HepG2 (cell line): ENCODE data around the gene PNMA8C. TPM values are rescaled to one million over a fixed set of nuclear protein-coding genes. Genes with fewer than 3 reads are reported as not detected.

Source experiments
- BCL6 ChIP-seq: IDR thresholded peaks from 2 replicates; pipeline ENCODE4 v1.6.1; 2016; ENCODE audit warnings: missing genetic modification reagents, missing compliant biosample characterization
- JUND ChIP-seq: sonication (generic); formaldehyde crosslinking; IDR thresholded peaks from 2 replicates; pipeline ENCODE4 v1.8.0; 2022; ENCODE audit warnings: mild to moderate bottlenecking, missing genetic modification reagents
- KMT2A ChIP-seq: sonication (generic); formaldehyde crosslinking; IDR thresholded peaks from 2 replicates; pipeline ENCODE4 v1.4.0; 2020; ENCODE audit warnings: missing genetic modification reagents
- LCORL ChIP-seq, 2 experiments: fragments of 450-650 bp in 1 of 2; sonication (generic) in 1 of 2; formaldehyde crosslinking in 1 of 2; IDR thresholded peaks; 2 replicates each; pipeline versions ENCODE4 v1.5.0 to v1.6.1; 2017 to 2020; ENCODE audit warnings: antibody characterized with exemption in 1 of 2, missing genetic modification reagents in 1 of 2
- MAF1 ChIP-seq: sonication (generic); formaldehyde crosslinking; IDR thresholded peaks from 2 replicates; pipeline ENCODE4 v1.5.0; 2020; ENCODE audit warnings: missing genetic modification reagents, borderline replicate concordance
- MXI1 ChIP-seq: IDR thresholded peaks from 3 replicates; pipeline ENCODE4 v1.6.1; 2012; ENCODE audit warnings: low read depth, low read length, inconsistent platforms, borderline replicate concordance
- NCOA2 ChIP-seq: sonication (generic); formaldehyde crosslinking; IDR thresholded peaks from 2 replicates; pipeline ENCODE4 v1.8.0; 2022; ENCODE audit warnings: inconsistent platforms
- POLR2A ChIP-seq, 2 experiments: IDR thresholded peaks; 2 replicates each; pipeline ENCODE4 v1.6.1; 2011; ENCODE audit warnings: low read depth in 2 of 2, low read length in 2 of 2, mild to moderate bottlenecking in 1 of 2, moderate library complexity in 1 of 2; ENCODE audit not compliant: insufficient read depth in 1 of 2
- SCMH1 ChIP-seq: sonication (generic); formaldehyde crosslinking; IDR thresholded peaks from 2 replicates; pipeline ENCODE4 v1.9.0; 2021; ENCODE audit warnings: missing genetic modification reagents, mild to moderate bottlenecking, borderline replicate concordance
- SOX6 ChIP-seq, 2 experiments: fragments of 450-650 bp in 1 of 2; sonication (generic) in 1 of 2; formaldehyde crosslinking in 1 of 2; IDR thresholded peaks; 2 replicates each; pipeline versions ENCODE4 v1.4.0 to v1.6.1; 2017 to 2020; ENCODE audit warnings: antibody characterized with exemption in 1 of 2, mild to moderate bottlenecking in 1 of 2, missing genetic modification reagents in 1 of 2
- SRSF1 ChIP-seq: fragments of 200-400 bp; formaldehyde crosslinking; optimal IDR thresholded peaks from 2 replicates; pipeline ENCODE3; 2017; ENCODE audit warnings: mild to moderate bottlenecking, low read depth, low read length, moderate library complexity
- ZBTB42 ChIP-seq: sonication (generic); formaldehyde crosslinking; IDR thresholded peaks from 2 replicates; pipeline ENCODE4 v1.5.0; 2020; ENCODE audit warnings: mild to moderate bottlenecking, missing genetic modification reagents
- ZIK1 ChIP-seq: sonication (generic); formaldehyde crosslinking; IDR thresholded peaks from 2 replicates; pipeline ENCODE4 v1.5.0; 2020; ENCODE audit warnings: mild to moderate bottlenecking, low read depth, missing genetic modification reagents, borderline replicate concordance
- ZNF354B ChIP-seq: sonication (generic); formaldehyde crosslinking; IDR thresholded peaks from 2 replicates; pipeline ENCODE4 v1.8.0; 2022; ENCODE audit warnings: mild to moderate bottlenecking, missing genetic modification reagents
- ZNF790 ChIP-seq: sonication (generic); formaldehyde crosslinking; IDR thresholded peaks from 2 replicates; pipeline ENCODE4 v1.8.0; 2022; ENCODE audit warnings: missing genetic modification reagents, mild to moderate bottlenecking, borderline replicate concordance
- polyA plus RNA-seq, 8 experiments: library from polyadenylated mRNA; depleted of rRNA in 3 of 8; stranded (reverse) in 7 of 8; unstranded in 1 of 8; fragments of >200 nt; fragmentation: Illumina TruSeq in 4 of 8; extraction: Trizol in 4 of 8; gene quantifications; 2 replicates each; pipeline versions ENCODE4 v1.2.1 to v1.2.3, GENCODE V29; 2011 to 2016; ENCODE audit warnings: low read depth in 4 of 8, missing spikeins in 1 of 8, mixed read lengths in 1 of 8; ENCODE audit not compliant: insufficient read depth in 1 of 8
- total RNA-seq, 5 experiments: library from RNA; depleted of rRNA; stranded (reverse); fragments of >200 nt; fragmentation: Illumina TruSeq; extraction: Trizol; gene quantifications; 2 replicates each; pipeline ENCODE4 v1.2.3, GENCODE V29; 2016; ENCODE audit warnings: low read depth in 1 of 5
- TF ChIP-seq, protein P1 (sequence below): sonication (generic); formaldehyde crosslinking; IDR thresholded peaks from 2 replicates; pipeline ENCODE4 v1.4.0; 2020; ENCODE audit warnings: mild to moderate bottlenecking, missing genetic modification reagents
- TF ChIP-seq, protein P2 (sequence below): sonication (generic); formaldehyde crosslinking; IDR thresholded peaks from 2 replicates; pipeline ENCODE4 v1.5.1; 2020; ENCODE audit warnings: missing genetic modification reagents, mild to moderate bottlenecking, borderline replicate concordance
- TF ChIP-seq, protein P3 (sequence below): sonication (generic); formaldehyde crosslinking; IDR thresholded peaks from 2 replicates; pipeline ENCODE4 v1.5.0; 2020; ENCODE audit warnings: mild to moderate bottlenecking, missing genetic modification reagents, borderline replicate concordance
- TF ChIP-seq, protein P4 (sequence below): sonication (generic); formaldehyde crosslinking; IDR thresholded peaks from 2 replicates; pipeline ENCODE4 v1.5.0; 2020; ENCODE audit warnings: missing genetic modification reagents
- TF ChIP-seq, protein P5 (sequence below): sonication (generic); formaldehyde crosslinking; IDR thresholded peaks from 2 replicates; pipeline ENCODE4 v1.4.0; 2020; ENCODE audit warnings: missing genetic modification reagents
- TF ChIP-seq, protein P6 (sequence below): IDR thresholded peaks from 2 replicates; pipeline ENCODE4 v1.6.1; 2012; ENCODE audit warnings: low read depth, low read length, improper control_type of control experiment

PNMA8C gene
- total and polyA plus RNA-seq, 2 of the 13 experiments (the other 11 are each of a cell fraction or from before 2014, with no cell fraction given), result not detected

DNA sequence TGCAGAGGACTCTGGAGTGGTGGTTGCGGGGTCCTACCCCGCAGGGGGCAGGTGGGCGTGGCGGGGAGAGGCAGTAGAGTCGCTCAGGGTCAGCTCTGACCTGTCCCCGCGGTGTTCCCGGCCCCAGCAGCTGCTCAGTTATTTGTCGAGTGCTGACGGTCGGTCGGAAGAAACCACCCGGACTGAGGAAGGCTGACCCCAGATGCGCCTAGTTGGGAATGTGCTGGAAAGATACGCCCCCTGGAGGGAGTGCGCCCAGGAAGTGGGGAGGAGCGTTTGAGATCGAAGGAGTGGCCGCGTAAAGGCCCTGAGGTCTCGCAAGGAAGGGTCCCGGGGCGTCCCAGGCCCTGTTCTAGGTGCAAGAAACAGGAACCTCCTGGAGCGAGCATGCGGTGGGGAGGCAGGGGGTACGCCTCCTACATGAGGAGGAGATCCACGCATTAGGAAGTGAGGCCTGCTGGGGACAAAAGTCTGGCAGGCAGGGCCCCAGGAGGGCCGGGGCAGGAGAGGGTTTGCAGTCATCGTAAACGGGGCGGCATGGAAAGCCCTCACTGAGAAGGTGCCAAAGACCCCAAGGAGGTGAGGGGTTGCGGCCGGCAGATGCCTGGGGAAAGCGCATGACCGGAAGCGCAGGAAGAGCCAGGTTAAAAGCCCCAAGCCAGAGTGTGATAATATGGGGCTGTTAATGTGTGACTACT is 24.5 kb downstream of the PNMA8C start (continued):
- TF ChIP-seq SRSF1 (peak; percentile 93), POLR2A (IDR thresholded peaks at IDR 0.05; ENCODE audit: insufficient read depth in 1 of 2, low read depth in 2 of 2, low read length in 2 of 2) (peak in 1 of 2 experiments; percentile 48; a peak in 1 of 4 replicates), KMT2A (CRISPR knock-in tag) (peak; percentile 54), LCORL (IDR thresholded peaks at IDR 0.05) (no peak), LCORL (CRISPR knock-in tag; IDR thresholded peaks at IDR 0.05) (0 out of 2 replicates have a peak, but pooled peaks have one; percentile 49), ZIK1 (CRISPR knock-in tag) (no peak), JUND (CRISPR knock-in tag) (no peak), ZBTB42 (CRISPR knock-in tag) (no peak; the same call in 1 of the 2 replicates), MXI1 (no peak), ZNF790 (CRISPR knock-in tag) (no peak), SCMH1 (CRISPR knock-in tag) (no peak), BCL6 (CRISPR knock-in tag) (no peak; the same call in 1 of the 2 replicates), NCOA2 (CRISPR knock-in tag) (no peak), MAF1 (CRISPR knock-in tag) (0 out of 2 replicates have a peak, but pooled peaks have one; percentile 68), SOX6 (IDR thresholded peaks at IDR 0.05) (no peak), SOX6 (CRISPR knock-in tag; IDR thresholded peaks at IDR 0.05) (no peak; the same call in 1 of the 2 replicates), ZNF354B (CRISPR knock-in tag) (no peak)
- TF ChIP-seq, protein P1, sequence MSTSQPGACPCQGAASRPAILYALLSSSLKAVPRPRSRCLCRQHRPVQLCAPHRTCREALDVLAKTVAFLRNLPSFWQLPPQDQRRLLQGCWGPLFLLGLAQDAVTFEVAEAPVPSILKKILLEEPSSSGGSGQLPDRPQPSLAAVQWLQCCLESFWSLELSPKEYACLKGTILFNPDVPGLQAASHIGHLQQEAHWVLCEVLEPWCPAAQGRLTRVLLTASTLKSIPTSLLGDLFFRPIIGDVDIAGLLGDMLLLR, result no peak
- TF ChIP-seq, protein P2, sequence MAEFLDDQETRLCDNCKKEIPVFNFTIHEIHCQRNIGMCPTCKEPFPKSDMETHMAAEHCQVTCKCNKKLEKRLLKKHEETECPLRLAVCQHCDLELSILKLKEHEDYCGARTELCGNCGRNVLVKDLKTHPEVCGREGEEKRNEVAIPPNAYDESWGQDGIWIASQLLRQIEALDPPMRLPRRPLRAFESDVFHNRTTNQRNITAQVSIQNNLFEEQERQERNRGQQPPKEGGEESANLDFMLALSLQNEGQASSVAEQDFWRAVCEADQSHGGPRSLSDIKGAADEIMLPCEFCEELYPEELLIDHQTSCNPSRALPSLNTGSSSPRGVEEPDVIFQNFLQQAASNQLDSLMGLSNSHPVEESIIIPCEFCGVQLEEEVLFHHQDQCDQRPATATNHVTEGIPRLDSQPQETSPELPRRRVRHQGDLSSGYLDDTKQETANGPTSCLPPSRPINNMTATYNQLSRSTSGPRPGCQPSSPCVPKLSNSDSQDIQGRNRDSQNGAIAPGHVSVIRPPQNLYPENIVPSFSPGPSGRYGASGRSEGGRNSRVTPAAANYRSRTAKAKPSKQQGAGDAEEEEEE (CRISPR knock-in tag), result peak; percentile 35; the same call in 1 of the 2 replicates
- TF ChIP-seq, protein P3, sequence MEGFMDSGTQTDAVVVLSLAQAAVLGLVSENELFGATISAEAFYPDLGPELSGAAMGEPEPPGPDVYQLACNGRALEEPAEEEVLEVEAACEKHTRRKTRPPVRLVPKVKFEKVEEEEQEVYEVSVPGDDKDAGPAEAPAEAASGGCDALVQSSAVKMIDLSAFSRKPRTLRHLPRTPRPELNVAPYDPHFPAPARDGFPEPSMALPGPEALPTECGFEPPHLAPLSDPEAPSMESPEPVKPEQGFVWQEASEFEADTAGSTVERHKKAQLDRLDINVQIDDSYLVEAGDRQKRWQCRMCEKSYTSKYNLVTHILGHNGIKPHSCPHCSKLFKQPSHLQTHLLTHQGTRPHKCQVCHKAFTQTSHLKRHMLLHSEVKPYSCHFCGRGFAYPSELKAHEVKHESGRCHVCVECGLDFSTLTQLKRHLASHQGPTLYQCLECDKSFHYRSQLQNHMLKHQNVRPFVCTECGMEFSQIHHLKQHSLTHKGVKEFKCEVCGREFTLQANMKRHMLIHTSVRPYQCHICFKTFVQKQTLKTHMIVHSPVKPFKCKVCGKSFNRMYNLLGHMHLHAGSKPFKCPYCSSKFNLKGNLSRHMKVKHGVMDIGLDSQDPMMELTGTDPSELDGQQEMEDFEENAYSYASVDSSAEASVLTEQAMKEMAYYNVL (CRISPR knock-in tag), result peak; percentile 85; the same call in 1 of the 2 replicates
- TF ChIP-seq, protein P4, sequence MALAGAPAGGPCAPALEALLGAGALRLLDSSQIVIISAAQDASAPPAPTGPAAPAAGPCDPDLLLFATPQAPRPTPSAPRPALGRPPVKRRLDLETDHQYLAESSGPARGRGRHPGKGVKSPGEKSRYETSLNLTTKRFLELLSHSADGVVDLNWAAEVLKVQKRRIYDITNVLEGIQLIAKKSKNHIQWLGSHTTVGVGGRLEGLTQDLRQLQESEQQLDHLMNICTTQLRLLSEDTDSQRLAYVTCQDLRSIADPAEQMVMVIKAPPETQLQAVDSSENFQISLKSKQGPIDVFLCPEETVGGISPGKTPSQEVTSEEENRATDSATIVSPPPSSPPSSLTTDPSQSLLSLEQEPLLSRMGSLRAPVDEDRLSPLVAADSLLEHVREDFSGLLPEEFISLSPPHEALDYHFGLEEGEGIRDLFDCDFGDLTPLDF (CRISPR knock-in tag), result 0 out of 2 replicates have a peak, but pooled peaks have one; percentile 7
- TF ChIP-seq, protein P5, sequence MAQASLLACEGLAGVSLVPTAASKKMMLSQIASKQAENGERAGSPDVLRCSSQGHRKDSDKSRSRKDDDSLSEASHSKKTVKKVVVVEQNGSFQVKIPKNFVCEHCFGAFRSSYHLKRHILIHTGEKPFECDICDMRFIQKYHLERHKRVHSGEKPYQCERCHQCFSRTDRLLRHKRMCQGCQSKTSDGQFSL, result no peak
- TF ChIP-seq, protein P6, sequence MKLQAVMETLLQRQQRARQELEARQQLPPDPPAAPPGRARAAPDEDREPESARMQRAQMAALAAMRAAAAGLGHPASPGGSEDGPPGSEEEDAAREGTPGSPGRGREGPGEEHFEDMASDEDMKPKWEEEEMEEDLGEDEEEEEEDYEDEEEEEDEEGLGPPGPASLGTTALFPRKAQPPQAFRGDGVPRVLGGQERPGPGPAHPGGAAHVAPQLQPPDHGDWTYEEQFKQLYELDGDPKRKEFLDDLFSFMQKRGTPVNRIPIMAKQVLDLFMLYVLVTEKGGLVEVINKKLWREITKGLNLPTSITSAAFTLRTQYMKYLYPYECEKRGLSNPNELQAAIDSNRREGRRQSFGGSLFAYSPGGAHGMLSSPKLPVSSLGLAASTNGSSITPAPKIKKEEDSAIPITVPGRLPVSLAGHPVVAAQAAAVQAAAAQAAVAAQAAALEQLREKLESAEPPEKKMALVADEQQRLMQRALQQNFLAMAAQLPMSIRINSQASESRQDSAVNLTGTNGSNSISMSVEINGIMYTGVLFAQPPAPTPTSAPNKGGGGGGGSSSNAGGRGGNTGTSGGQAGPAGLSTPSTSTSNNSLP, result no peak
